ENCODE measurements around the gene ALDH3A1.

The ALDH3A1 gene

DNA sequence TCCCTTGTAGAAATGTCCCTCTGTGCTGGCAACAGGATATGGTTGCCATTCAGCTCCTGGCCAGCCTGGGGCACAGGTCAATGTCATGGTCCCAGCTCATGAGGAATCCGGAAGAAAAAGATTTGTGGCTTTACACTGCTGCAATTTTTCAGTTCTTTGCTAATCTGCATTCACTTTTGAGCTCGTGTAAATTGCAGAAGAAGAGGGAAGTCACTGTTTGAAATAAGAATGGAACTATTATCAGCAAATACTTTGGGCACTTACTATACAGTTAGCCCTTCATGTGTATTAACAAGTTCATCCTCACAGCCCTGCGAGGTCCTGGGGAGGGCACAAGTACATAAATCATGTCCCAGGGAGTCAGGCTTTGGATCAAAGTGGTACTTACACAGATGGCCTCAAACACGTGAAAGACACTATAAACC is 45.9 kb downstream of the ALDH3A1 start:
- TF ChIP-seq Cebpa-rat (IDR thresholded peaks at IDR 0.05), result no peak
- H3K27ac ChIP-seq, result no peak overlapping the region
- no peaks in the 10 kb centered on the region; a peak in 1 of 22 replicates for H4K20me1 ChIP-seq
- no peaks in the 10 kb centered on the region for H3K9me3 ChIP-seq (replicated peaks in 1 of 11)
- H3K4me1 ChIP-seq, result peaks cover 0 to 4% (median 0%) of the 10 kb centered on the region in 10 experiments; a peak in 2 of 20 replicates
- H3K9ac ChIP-seq, result no peak overlapping the region
- H3K4me2 ChIP-seq, result no peak overlapping the region
- H3K36me3 ChIP-seq, result no peaks in the 10 kb centered on the region
- no peaks in the 10 kb centered on the region for H3K27me3 ChIP-seq
- no peak overlapping the region for H3K4me3 ChIP-seq
